HAP-1 (cell line): ENCODE results near the gene ZNF708.
"Not testable (repeated sequence)": the region's sequence is repeated elsewhere in the genome, so short reads cannot be mapped to it uniquely, and the experiment has no call there.

ENCODE experiments used
- DNase-seq, 2 experiments: peaks; one replicate each; pipeline ENCODE4 v3.0.0-alpha.2; 2016 to 2020; ENCODE audit warnings: low spot score in 2 of 2
- H3K27me3 ChIP-seq: fragments of 250-450 bp; sonication (Bioruptor Pico); 2 replicates; pipeline ENCODE4 v1.5.1; 2020; ENCODE audit warnings: low read depth, mild to moderate bottlenecking, moderate library complexity
- H3K36me3 ChIP-seq: fragments of 250-450 bp; sonication (Bioruptor Pico); replicated peaks from 2 replicates; pipeline ENCODE4 v1.5.1; 2020; ENCODE audit warnings: mild to moderate bottlenecking
- H3K4me1 ChIP-seq: fragments of 250-450 bp; sonication (Bioruptor Pico); 2 replicates; pipeline ENCODE4 v1.5.1; 2020; ENCODE audit warnings: mild to moderate bottlenecking
- H3K4me3 ChIP-seq: fragments of 250-450 bp; sonication (Bioruptor Pico); 2 replicates; pipeline ENCODE4 v1.5.1; 2020; ENCODE audit warnings: mild to moderate bottlenecking, moderate library complexity
- H3K9me3 ChIP-seq: fragments of 250-450 bp; sonication (Bioruptor Pico); 2 replicates; pipeline ENCODE4 v1.5.1; 2020; ENCODE audit warnings: mild to moderate bottlenecking, moderate library complexity
- in situ Hi-C: fragments of 300-500 bp; cut with MboI; formaldehyde crosslinking; loops from 3 replicates; pipeline ENCODE4 v1.14.3; 2020; ENCODE audit warnings: low sequenced_read_pairs, inconsistent platforms, mixed read lengths

Gene ZNF708

DNA sequence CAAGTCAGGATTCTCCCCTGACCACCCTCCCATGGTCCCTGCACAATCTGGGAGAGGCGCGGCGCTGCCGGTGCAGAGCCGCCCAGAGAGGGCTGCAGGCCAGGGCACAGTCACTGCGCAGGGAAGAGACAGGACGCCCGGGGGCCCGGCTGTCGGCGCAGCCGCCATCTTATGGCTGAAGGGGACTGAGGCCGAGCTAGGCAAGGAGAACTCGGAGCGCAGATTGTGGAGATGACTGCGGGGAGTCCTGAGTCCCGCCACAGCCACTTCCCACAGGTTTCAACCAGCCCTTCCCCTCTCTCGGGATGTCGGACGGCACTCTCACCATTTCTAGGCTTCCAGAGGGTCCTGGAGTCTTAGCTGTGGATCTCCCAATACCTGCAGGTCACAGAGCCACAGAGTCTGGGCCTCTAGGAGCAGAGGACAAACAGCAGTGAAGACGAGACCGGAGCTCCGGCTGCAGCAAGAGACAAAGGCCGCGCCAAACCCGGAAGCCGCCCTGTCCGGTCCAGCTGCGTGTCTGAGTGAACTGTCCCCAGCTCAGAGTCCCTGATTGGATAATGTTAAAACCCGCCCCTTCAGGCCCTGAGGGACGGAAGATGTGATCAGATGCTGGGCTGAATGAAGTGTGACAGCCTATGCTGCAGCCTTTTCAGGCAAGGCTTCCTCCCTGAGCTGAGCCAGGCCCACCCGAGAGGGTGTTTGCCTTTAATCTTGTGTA lies at the start of gene ZNF708:
Gene ZNF708 (minus strand): TSS at position 526 of the 721 bp plus-strand sequence. CDS start 198 bp downstream, at position 328.
- Histone ChIP-seq H3K9me3 (peaks cover 11% of the 10 kb centered on the region), H3K4me1 (no peaks in the 10 kb centered on the region), H3K4me3 (peak within 1 kb of the TSS; percentile 74), H3K27me3 (no peaks in the 10 kb centered on the region), H3K36me3 (peaks cover 11% of the 10 kb centered on the region)
- in situ Hi-C loops: no loop called here
- DNase-seq: peak; percentile 90 to 91

DNA sequence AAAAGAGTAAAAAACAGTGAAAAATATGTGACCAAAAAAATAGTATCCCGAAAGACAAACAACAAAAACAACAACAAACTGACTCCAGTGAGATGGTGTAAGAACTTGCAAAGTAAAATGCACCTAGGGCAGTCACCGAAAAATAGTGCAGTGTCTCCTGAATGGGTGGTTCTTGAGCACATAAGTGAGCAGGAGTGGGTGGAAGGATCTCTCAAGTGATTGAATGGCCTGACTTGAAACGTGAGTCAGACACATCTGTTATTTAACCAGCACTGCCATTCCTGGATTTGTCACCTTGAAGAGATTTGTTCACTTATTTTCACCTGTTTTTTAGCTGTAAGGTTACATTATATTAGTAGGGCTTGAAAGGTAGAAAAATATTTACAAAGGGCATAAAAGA lies 33.1 kb upstream of the ZNF708 start:
- DNase-seq: no peak
- H3K9me3 ChIP-seq: no peaks in the 10 kb centered on the region
- peaks cover 46% of the 10 kb centered on the region for H3K36me3 ChIP-seq
- H3K4me3 ChIP-seq: no peak overlapping the region
- H3K4me1 ChIP-seq: no peaks in the 10 kb centered on the region
- in situ Hi-C loops: no loop called here
- H3K27me3 ChIP-seq: no peaks in the 10 kb centered on the region

DNA sequence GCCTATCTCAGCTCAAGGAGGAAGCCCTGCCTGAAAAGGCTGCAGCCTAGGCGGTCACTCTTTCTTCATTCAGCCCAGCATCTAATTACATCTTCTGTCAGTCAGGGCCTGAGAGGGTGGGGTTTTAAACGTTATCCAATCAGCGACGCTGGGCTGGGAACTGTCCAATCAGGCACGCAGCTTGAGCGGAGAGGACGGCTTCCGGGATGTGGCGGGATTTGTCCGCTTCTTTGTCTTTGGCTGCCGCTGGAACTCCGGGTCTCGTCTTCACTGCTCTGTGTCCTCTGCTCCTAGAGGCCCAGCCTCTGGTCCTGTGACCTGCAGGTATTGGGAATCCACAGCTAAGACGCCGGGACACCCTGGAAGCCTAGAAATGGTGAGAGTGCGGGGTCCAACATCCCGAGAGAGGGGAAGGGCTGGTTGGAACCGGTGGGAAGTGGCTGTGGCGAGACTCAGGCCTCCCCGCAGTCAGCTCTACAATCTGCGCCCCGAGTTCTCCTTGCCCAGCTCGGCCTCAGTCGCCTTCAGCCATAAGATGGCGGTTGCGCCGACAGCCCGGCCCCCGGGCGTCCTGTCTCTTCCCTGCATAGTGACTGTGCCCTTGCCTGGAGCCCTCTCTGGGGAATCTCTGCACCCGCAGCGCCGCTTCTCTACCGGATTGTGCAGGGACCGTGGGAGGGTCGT lies 29.7 kb upstream of the ZNF708 start, which contains the start of gene ZNF738:
Gene ZNF738 (plus strand): TSS at position 233 of the 684 bp plus-strand sequence. CDS start 141 bp downstream, at position 374.
- Histone ChIP-seq H3K36me3 (peaks cover 31% of the 10 kb centered on the region), H3K4me3 (peak within 1 kb of the TSS; percentile 86), H3K27me3 (no peaks in the 10 kb centered on the region), H3K4me1 (no peaks in the 10 kb centered on the region), H3K9me3 (no peaks in the 10 kb centered on the region)
- in situ Hi-C loops: no loop called here
- peak; percentile 88 to 94 for DNase-seq

DNA sequence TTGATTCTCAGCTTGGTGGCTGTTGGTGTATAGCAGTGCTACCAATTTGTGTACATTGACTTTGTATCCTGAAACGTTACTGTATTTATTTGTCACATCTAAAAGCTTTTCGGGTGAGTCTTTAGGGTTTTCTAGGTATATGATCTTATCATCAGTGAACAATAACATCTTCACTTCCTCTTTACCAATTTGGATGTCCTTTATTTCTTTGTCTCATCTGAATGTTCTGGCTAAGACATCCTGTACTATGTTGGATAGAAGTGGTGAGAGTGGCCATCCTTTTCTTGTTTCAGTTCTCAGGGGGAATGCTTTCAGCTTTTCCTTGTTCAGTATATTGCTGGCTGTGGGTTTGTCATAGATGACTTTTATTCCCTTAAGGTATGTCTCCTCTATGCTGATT lies 23.6 kb upstream of the ZNF708 start:
- no peaks in the 10 kb centered on the region for H3K4me1 ChIP-seq
- H3K36me3 ChIP-seq: no peaks in the 10 kb centered on the region
- H3K4me3 ChIP-seq: no peak overlapping the region
- in situ Hi-C loops: no loop called here
- H3K9me3 ChIP-seq: no peaks in the 10 kb centered on the region
- H3K27me3 ChIP-seq: no peaks in the 10 kb centered on the region
- DNase-seq: no peak

DNA sequence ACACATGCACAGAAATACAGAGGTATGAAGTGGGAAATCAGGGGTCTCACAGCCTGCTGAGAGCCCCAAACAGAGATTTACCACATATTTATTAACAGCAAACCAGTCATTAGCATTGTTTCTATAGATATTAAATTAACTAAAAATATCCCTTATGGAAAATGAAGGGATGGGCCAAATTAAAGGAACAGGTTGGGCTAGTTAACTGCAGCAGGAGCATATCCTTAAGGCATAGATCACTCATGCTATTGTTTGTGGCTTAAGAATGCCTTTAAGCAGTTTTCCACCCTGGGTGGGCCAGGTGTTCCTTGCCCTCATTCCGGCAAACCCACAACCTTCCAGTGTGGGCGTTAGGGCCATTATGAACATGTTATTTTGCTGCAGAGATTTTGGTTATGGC lies 15.6 kb upstream of the ZNF708 start:
- in situ Hi-C loops, H3K27me3 ChIP-seq, H3K9me3 ChIP-seq, H3K36me3 ChIP-seq, DNase-seq, H3K4me3 ChIP-seq, H3K4me1 ChIP-seq: not testable (repeated sequence)

DNA sequence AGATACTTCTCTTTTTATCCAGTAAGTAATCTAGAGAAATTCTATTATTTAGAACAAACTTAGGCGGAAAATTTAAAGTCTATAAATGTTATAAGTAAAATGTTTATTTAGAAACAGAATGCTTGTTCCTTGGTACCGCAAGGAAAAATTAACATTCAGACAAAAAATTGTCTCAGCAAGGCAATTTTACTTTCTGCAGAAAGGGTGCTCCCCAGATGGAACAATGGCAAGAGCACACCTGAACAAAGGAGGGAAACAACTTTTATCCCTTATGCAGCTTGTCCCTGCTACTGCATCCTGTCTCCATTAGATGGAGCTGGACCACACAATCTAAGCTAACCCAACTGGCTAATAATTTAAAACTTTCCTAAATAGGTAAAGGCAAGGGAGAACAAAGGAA lies 6.5 kb upstream of the ZNF708 start:
- in situ Hi-C loops: no loop called here
- Histone ChIP-seq H3K9me3 (peaks cover 5% of the 10 kb centered on the region; the same call in 1 of the 2 replicates), H3K4me3 (no peak overlapping the region), H3K36me3 (no peaks in the 10 kb centered on the region), H3K27me3 (no peaks in the 10 kb centered on the region), H3K4me1 (no peaks in the 10 kb centered on the region)
- DNase-seq: no peak

DNA sequence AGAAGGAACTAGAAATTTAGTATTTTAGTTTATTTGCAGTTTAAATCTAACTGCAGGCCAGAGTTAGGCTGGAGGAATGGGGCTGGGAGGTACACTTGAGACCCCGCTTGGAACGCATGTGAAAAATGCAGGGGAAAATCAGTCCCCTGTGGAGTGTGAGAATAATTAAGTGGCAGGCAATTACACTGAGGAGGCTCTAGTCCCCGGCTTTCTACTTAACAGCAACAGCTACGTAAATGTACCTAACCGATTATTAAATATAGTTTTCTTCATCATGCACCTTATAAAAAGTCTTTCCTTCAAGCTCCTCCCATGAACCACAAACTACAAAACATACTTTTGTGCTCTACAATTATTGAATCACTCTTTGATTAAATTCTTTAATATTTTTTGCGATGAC lies 804 bp downstream of the ZNF708 start:
- Histone ChIP-seq H3K4me3 (peak overlapping the region; percentile 74), H3K36me3 (peaks cover 11% of the 10 kb centered on the region), H3K9me3 (peaks cover 11% of the 10 kb centered on the region), H3K27me3 (no peaks in the 10 kb centered on the region), H3K4me1 (no peaks in the 10 kb centered on the region)
- in situ Hi-C loops: no loop called here
- peak in 1 of 2 experiments; percentile 16 for DNase-seq

DNA sequence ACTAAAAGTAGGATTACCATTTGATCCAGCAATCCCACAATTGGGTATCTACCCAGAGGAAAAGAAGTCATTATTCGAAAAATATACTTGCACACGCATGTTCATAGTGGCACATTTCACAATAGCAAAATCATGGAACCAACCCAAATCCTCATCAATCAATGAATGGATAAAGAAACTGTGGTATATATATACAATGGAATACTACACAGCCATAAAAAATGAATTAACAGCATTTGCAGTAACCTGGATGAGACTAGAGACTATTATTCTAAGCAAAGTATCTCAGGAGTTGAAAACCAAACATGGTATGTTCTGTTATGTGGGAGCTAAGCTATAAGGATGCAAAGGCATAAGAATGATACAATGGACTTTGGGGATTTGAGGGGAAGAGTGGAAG lies 3.0 kb downstream of the ZNF708 start:
- in situ Hi-C loops: no loop called here
- no peak for DNase-seq
- H3K27me3 ChIP-seq: no peaks in the 10 kb centered on the region
- no peaks in the 10 kb centered on the region for H3K4me1 ChIP-seq
- peaks cover 11% of the 10 kb centered on the region for H3K9me3 ChIP-seq
- H3K4me3 ChIP-seq: no peak overlapping the region
- H3K36me3 ChIP-seq: peaks cover 11% of the 10 kb centered on the region

DNA sequence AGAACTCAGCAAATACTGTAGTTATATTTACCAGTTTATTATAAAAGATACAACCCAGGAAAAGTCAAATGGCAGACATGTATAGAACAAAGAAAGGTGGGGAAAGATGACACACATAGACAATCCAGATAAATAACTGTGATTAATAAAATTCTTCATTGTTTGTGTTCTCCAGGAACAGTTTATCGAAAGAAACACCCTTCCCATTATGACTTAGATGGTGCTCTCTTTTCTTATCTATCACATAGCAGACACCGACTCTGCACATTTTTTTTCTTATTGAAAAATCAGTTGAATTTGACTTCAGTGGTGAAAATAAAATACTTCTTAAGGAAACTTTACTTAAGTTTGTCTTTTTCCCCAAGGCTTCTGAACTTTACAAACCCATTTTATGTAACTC lies 6.2 kb downstream of the ZNF708 start:
- no peak for DNase-seq
- in situ Hi-C loops: no loop called here
- H3K27me3 ChIP-seq: no peaks in the 10 kb centered on the region
- no peaks in the 10 kb centered on the region for H3K4me1 ChIP-seq
- peaks cover 11% of the 10 kb centered on the region for H3K36me3 ChIP-seq
- H3K4me3 ChIP-seq: no peak overlapping the region
- H3K9me3 ChIP-seq: peaks cover 11% of the 10 kb centered on the region

DNA sequence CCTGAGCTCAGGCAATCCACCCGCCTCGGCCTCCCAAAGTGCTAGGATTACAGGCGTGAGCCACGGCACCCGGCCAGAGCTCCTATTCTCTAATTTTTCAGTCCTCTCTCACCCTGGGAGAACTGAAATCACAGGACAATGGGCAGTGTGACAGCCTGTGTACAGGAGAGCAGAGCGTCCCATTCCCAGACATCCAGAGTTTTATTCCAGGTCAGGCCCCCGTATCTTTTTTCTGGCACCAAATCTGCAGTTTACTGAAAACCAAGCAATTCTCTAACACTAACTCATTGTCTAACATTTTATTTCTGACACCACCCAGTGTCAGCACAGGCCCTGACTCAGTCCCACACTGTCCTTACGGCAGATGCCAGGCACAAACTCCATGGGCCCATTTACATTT lies 6.7 kb downstream of the ZNF708 start:
- H3K36me3 ChIP-seq: peaks cover 11% of the 10 kb centered on the region
- in situ Hi-C loops: no loop called here
- no peaks in the 10 kb centered on the region for H3K4me1 ChIP-seq
- H3K4me3 ChIP-seq: no peak overlapping the region
- peaks cover 11% of the 10 kb centered on the region for H3K9me3 ChIP-seq
- no peaks in the 10 kb centered on the region for H3K27me3 ChIP-seq
- DNase-seq: no peak

DNA sequence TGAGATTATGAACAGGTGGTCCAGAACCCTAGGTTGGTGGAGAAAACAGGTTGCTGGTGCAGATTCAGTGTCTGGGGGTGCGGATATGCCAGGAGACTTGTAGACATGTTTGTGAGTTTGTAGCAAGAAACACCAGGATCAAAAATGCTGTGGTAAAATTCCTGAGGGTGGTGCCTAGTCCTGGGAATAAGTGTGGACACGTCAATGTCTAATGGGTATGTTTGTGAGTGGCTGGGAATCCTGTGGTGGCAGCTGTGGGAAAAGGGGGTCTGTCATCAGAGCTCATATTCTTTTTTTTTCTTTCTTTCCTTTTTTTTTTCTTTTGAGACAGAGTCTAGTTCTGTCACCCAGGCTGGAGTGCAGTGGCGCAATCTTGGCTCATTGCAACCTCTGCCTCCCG lies 7.2 kb downstream of the ZNF708 start:
- no peak for DNase-seq
- Histone ChIP-seq H3K4me1 (no peaks in the 10 kb centered on the region), H3K9me3 (peaks cover 11% of the 10 kb centered on the region), H3K36me3 (peaks cover 9% of the 10 kb centered on the region), H3K27me3 (no peaks in the 10 kb centered on the region), H3K4me3 (no peak overlapping the region)
- in situ Hi-C loops: no loop called here

DNA sequence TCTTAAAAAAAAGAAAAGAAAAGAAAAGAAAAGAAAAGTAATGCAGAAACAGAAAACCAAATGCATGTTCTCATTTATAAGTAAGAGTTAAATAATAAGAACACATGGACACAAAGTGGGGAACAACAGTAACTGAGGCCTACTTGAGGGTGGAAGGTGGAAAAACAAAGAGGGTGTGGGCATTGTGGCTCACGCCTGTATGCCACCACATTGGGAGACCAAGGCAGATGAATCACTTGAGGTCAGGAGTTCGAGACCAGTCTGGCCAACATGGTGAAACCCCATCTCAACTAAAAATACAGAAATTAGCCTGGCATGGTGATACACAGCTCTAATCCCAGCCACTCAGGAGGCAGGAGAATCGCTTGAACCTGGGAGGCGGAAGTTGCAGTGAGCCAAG lies 8.1 kb downstream of the ZNF708 start:
- peaks cover 2% of the 10 kb centered on the region for H3K36me3 ChIP-seq
- in situ Hi-C loops: no loop called here

DNA sequence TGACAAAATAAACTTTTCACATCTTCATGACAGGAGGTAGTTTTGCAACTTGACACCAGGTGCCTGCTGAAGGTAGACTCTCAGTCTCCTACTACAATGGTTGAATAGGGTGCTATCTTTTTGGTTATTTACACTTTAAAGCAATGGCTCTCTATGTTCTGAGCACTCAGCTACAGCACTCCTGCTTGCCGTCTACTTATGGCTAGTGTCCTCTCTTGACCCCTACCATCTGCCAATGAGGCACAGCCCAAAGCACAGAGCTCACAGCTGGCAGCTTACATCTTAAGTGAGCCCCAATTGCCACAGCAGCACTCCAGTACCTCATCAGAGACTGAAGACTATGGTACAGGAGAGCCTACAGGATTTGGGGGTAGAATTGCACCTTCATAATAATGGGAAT lies 11.4 kb downstream of the ZNF708 start:
- Histone ChIP-seq H3K9me3 (no peaks in the 10 kb centered on the region), H3K4me3 (no peak overlapping the region), H3K4me1 (no peaks in the 10 kb centered on the region), H3K36me3 (no peaks in the 10 kb centered on the region), H3K27me3 (no peaks in the 10 kb centered on the region)
- in situ Hi-C loops: no loop called here
- DNase-seq: no peak

More for the DNA sequence above, 8.1 kb downstream of the ZNF708 start:
- H3K9me3 ChIP-seq: peaks cover 7% of the 10 kb centered on the region
- DNase-seq: no peak
- H3K27me3 ChIP-seq: no peaks in the 10 kb centered on the region
- H3K4me3 ChIP-seq: no peak overlapping the region
- no peaks in the 10 kb centered on the region for H3K4me1 ChIP-seq

DNA sequence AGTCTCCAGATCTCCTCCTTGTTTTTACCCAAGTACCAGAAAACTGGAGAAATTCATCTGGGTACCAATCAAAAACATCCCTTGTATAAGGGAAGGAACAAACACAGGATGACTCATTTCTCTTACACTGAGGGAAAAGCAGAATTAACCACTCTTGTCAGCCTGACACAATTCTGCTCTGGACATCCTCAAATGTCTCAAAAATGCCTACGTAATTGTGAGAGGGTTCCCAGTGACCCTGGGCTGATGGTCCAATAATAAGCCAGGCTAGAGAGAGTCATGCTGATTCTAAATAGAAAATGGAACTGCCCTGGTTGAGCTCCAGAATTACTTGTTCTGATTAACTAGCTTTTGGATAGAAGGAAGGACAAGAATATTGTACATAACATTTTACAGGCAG lies 14.5 kb downstream of the ZNF708 start:
- no peak overlapping the region for H3K4me3 ChIP-seq
- no peak for DNase-seq
- H3K27me3 ChIP-seq: no peaks in the 10 kb centered on the region
- H3K9me3 ChIP-seq: no peaks in the 10 kb centered on the region
- no peaks in the 10 kb centered on the region; the same call in 1 of the 2 replicates for H3K36me3 ChIP-seq
- in situ Hi-C loops: no loop called here
- no peaks in the 10 kb centered on the region for H3K4me1 ChIP-seq
